HG02623 (cell line): ENCODE results near the gene PFKFB1.
A peak's percentile ranks its signal among the peaks of the same experiment; 100 is the strongest.

Experiments
- ATAC-seq: cut with Tn5 transposase; IDR thresholded peaks from one replicate; pipeline ENCODE4 v1.9.1; 2021; ENCODE audit warnings: moderate library complexity; ENCODE audit not compliant: unreplicated experiment

Gene PFKFB1

GRCh38 chrX:54994099-54994498 lies at the start of gene PFKFB1:
TSS of gene PFKFB1 (minus strand) at chrX:54994188. CDS start at chrX:54994007, 181 bp downstream.
- ATAC-seq, result no peak

- ATAC-seq, result no peak
Measured at GRCh38 chrX:55041514-55041913, 47.5 kb upstream of the PFKFB1 start.

- no peak for ATAC-seq
Measured at GRCh38 chrX:55039471-55039870, 45.5 kb upstream of the PFKFB1 start.

- ATAC-seq, result no peak
Measured at GRCh38 chrX:55033429-55033828, 39.4 kb upstream of the PFKFB1 start.

- ATAC-seq, result no peak
Measured at GRCh38 chrX:55030271-55031205, 36.5 kb upstream of the PFKFB1 start, which contains the start of gene ALAS2. TSS of gene ALAS2 (minus strand) at chrX:55030977. CDS start at chrX:55026000, 4,977 bp downstream.

- ATAC-seq, result no peak
Measured at GRCh38 chrX:55029291-55029690, 35.3 kb upstream of the PFKFB1 start.

GRCh38 chrX:55028611-55029010 lies 34.6 kb upstream of the PFKFB1 start:
- no peak for ATAC-seq

GRCh38 chrX:55028040-55028439 lies 34.1 kb upstream of the PFKFB1 start:
- ATAC-seq, result no peak

GRCh38 chrX:55026840-55027239 lies 32.9 kb upstream of the PFKFB1 start:
- ATAC-seq, result no peak

- no peak for ATAC-seq
Measured at GRCh38 chrX:55026143-55026542, 32.2 kb upstream of the PFKFB1 start.

- ATAC-seq, result no peak
Measured at GRCh38 chrX:55014897-55015299, 20.9 kb upstream of the PFKFB1 start.

- ATAC-seq, result no peak
Measured at GRCh38 chrX:55011294-55011693, 17.3 kb upstream of the PFKFB1 start.

- ATAC-seq, result no peak
Measured at GRCh38 chrX:55008571-55009358, 14.8 kb upstream of the PFKFB1 start.

- ATAC-seq, result no peak
Measured at GRCh38 chrX:55007656-55008055, 13.7 kb upstream of the PFKFB1 start.

- ATAC-seq, result no peak
Measured at GRCh38 chrX:55006827-55007621, 13.0 kb upstream of the PFKFB1 start.

GRCh38 chrX:55005256-55005655 lies 11.3 kb upstream of the PFKFB1 start:
- no peak for ATAC-seq

GRCh38 chrX:55004231-55004630 lies 10.2 kb upstream of the PFKFB1 start:
- no peak for ATAC-seq

- ATAC-seq, result peak; percentile 94
Measured at GRCh38 chrX:54999717-55000598, 6.0 kb upstream of the PFKFB1 start, which contains the start of gene APEX2. TSS of gene APEX2 (plus strand) at chrX:55000363. CDS start at chrX:55000423, 60 bp downstream.

- ATAC-seq, result no peak
Measured at GRCh38 chrX:54995621-54996020, 1.6 kb upstream of the PFKFB1 start.
